Measurements from ENCODE around the gene SLC39A7. TPM values are rescaled to one million over a fixed set of nuclear protein-coding genes. Genes with fewer than 3 reads are reported as not detected.

SLC39A7 gene
- total RNA-seq, 1 experiment from 2014 or later, result 128 TPM

GRCh38 chr6:33171880-33172687, 28.6 kb upstream of the SLC39A7 start:
- H3K36me3 ChIP-seq (ENCODE audit: low read depth, low read length), result no peaks in the 10 kb centered on the region
- no peak overlapping the region for H3K4me3 ChIP-seq (ENCODE audit: low read length)
- no peak overlapping the region for H2AFZ ChIP-seq (ENCODE audit: low read length)
- H3K4me1 ChIP-seq (ENCODE audit: insufficient read depth, low read length), result no peaks in the 10 kb centered on the region
- DNase-seq, result no peak
- no TSS peak for BruUV-seq (replicated peaks)
- no peaks in the 10 kb centered on the region for H3K9me2 ChIP-seq (replicated peaks; ENCODE audit: low read length)
- no peak for TF ChIP-seq EZH2phosphoT487 (IDR thresholded peaks at IDR 0.05; ENCODE audit: borderline replicate concordance, low read length)
- no peak for TF ChIP-seq EZH2 (IDR thresholded peaks at IDR 0.05; ENCODE audit: low read length, unreplicated experiment)
- no peak for TF ChIP-seq CTCF (conservative IDR thresholded peaks at IDR 0.05; ENCODE audit: low read depth, low read length)
- ATAC-seq, result no peak
- H3K79me2 ChIP-seq (ENCODE audit: low read length), result no peaks in the 10 kb centered on the region
- CTCF ChIA-PET, result no interaction called here
- no peaks in the 10 kb centered on the region for H4K20me1 ChIP-seq (ENCODE audit: low read length)
- no peaks in the 10 kb centered on the region for H3K9me3 ChIP-seq (ENCODE audit: low read length)
- H3F3A ChIP-seq (ENCODE audit: low read length, unreplicated experiment), result no peaks in the 10 kb centered on the region
- no peak overlapping the region for H3K4me2 ChIP-seq (ENCODE audit: low read length)
- H3K27me3 ChIP-seq (ENCODE audit: low read length), result no peaks in the 10 kb centered on the region
- H3K27ac ChIP-seq (ENCODE audit: low read length), result no peak overlapping the region
- POLR2A ChIA-PET (ENCODE audit: unreplicated experiment), result no interaction called here
- H3K9ac ChIP-seq (ENCODE audit: low read length), result no peak overlapping the region
- intact Hi-C loops (cut with micrococcal nuclease), result no loop called here

GRCh38 chr6:33172688-33173534, 27.8 kb upstream of the SLC39A7 start:
- Histone ChIP-seq H4K20me1 (ENCODE audit: low read length) (no peaks in the 10 kb centered on the region), H3K27me3 (ENCODE audit: low read length) (no peaks in the 10 kb centered on the region), H3K4me1 (ENCODE audit: insufficient read depth, low read length) (no peaks in the 10 kb centered on the region), H3K9me3 (ENCODE audit: low read length) (no peaks in the 10 kb centered on the region), H3K4me2 (ENCODE audit: low read length) (no peak overlapping the region), H3F3A (ENCODE audit: low read length, unreplicated experiment) (no peaks in the 10 kb centered on the region), H3K27ac (ENCODE audit: low read length) (no peak overlapping the region), H3K9me2 (replicated peaks; ENCODE audit: low read length) (no peaks in the 10 kb centered on the region), H3K79me2 (ENCODE audit: low read length) (no peaks in the 10 kb centered on the region), H2AFZ (ENCODE audit: low read length) (no peak overlapping the region), H3K4me3 (ENCODE audit: low read length) (no peak overlapping the region), H3K9ac (ENCODE audit: low read length) (no peak overlapping the region), H3K36me3 (ENCODE audit: low read depth, low read length) (no peaks in the 10 kb centered on the region)
- DNase-seq (peak; percentile 47), ATAC-seq (peak; percentile 71)
- no TSS peak for BruUV-seq (replicated peaks)
- POLR2A ChIA-PET (ENCODE audit: unreplicated experiment), result no interaction called here
- intact Hi-C loops (cut with micrococcal nuclease), result no loop called here
- CTCF ChIA-PET, result no interaction called here
- TF ChIP-seq EZH2 (IDR thresholded peaks at IDR 0.05; ENCODE audit: low read length, unreplicated experiment) (no peak), CTCF (conservative IDR thresholded peaks at IDR 0.05; ENCODE audit: low read depth, low read length) (peak; percentile 77), EZH2phosphoT487 (IDR thresholded peaks at IDR 0.05; ENCODE audit: borderline replicate concordance, low read length) (no peak)
